NK-92 (cell line): ENCODE results near the gene CHRNA4.

Source experiments
- DNase-seq: peaks from one replicate; lab custom pipeline; 2025; ENCODE audit not compliant: unreplicated experiment; lab: John Stamatoyannopoulos, UW

Gene CHRNA4

GRCh38 chr20:63321148-63321831 is 39.9 kb downstream of the CHRNA4 start:
- no peak for DNase-seq

GRCh38 chr20:63320616-63321147 is 40.5 kb downstream of the CHRNA4 start:
- DNase-seq = no peak

DNA sequence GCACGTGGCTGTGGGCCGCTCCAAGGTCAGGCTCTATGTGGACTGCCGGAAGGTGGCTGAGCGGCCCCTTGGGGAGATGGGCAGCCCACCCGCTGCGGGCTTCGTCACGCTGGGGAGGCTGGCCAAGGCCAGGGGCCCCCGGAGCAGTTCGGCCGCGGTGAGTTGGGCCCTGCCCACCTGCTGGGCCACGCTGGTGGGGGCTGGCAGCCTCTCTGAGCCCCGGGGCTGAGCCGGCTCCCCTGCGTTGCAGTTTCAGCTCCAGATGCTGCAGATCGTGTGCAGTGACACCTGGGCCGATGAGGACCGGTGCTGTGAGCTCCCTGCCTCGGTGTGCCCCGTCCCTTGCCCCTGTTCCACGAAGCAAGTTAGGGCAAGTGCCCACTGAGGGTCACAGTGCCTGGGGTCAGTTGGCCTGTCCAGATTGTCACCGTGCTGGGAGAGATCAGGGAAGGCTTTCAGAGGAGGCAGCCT is 41.1 kb downstream of the CHRNA4 start:
- DNase-seq = no peak

GRCh38 chr20:63319164-63320040 is 41.7 kb downstream of the CHRNA4 start:
- DNase-seq = no peak

GRCh38 chr20:63318391-63319163 is 42.6 kb downstream of the CHRNA4 start:
- no peak for DNase-seq

DNA sequence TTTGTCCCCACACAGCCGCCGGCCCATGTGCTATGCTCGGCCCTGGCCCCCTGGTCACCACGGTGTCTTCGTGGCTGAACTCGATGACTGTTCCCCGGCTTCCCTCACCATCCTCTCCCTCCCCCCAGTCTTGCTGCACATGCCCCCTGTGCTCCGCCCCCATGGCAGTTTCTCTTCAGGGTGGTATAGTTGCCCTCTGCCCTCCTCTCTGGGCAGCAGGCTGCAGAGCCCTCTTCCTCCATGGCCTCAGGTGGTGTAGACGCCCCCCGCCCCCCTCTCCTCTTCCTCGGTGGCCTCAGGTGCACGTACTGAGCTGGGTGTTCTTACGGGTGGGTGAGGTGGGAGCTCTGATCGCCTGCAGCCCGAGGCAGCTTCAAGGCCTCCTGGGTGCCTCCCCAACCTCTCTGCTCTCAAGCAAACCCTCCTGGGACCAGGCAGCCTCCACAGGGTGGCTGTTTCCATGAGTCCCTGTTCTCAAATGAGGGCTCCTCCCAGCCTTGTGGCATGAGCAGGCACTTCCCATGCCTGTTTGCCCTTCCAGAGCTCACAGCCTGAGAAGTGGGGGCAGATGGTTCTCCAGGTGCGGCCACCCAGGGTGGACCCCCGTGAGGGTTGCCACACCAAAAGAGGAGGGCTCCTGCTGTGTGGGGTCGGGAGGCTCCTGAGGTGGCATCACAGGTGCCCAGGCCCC is 43.4 kb downstream of the CHRNA4 start:
- DNase-seq = no peak

GRCh38 chr20:63317061-63317460 is 44.1 kb downstream of the CHRNA4 start:
- no peak for DNase-seq

- no peak for DNase-seq
Measured at GRCh38 chr20:63316502-63316921, 44.6 kb downstream of the CHRNA4 start.

- DNase-seq = no peak
Measured at GRCh38 chr20:63315731-63316491, 45.2 kb downstream of the CHRNA4 start.

- no peak for DNase-seq
Measured at GRCh38 chr20:63315240-63315689, 45.9 kb downstream of the CHRNA4 start.

DNA sequence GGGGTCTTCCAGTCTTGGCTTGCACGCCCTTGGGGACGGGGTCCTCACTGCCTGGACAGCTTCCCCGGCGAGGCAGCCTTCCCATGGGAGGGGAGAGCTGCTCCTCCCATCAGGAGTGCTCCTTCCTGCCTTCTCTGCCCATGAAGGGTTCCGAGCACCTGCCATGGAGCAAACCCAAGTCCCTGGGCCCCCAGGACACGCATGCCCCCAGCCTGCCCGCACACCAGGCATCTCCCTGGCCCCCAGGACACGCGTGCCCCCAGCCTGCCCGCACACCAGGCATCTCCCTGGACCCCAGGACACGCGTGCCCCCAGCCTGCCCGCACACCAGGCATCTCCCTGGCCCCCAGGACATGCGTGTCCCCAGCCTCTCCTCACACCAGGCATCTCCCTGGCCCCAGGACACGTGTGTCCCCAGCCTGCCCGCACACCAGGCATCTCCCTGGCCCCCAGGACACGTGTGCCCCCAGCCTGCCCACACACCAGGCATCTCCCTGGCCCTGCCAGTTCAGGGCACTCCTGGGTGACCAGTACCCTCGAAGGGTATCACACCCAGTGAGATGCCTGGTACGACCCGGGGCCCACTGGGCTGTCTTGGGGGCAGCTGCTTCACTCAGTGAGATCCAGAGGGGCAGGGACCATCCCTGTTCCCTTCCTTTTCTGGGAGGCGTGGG is 46.4 kb downstream of the CHRNA4 start:
- DNase-seq = no peak

DNA sequence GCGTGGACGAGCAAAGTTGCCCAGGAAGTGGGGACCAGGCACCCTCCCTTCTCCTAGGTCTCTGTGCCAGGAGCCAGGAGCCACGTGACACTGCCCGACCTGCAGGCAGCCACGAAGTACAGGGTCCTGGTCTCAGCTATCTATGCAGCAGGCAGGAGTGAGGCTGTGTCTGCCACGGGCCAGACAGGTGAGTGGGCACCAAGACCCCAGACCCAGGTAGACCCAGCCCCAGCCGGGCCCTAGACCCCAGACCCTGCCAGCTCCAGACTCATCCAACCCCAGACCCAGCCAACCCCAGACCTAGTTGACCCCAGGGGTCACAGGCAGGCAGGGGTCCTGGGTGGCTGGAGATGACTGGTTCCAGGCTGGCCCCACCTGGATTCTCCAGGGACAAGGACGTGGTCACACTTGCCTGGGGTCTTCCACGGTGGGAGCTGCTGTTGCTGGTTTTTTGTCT is 47.1 kb downstream of the CHRNA4 start:
- no peak for DNase-seq

DNA sequence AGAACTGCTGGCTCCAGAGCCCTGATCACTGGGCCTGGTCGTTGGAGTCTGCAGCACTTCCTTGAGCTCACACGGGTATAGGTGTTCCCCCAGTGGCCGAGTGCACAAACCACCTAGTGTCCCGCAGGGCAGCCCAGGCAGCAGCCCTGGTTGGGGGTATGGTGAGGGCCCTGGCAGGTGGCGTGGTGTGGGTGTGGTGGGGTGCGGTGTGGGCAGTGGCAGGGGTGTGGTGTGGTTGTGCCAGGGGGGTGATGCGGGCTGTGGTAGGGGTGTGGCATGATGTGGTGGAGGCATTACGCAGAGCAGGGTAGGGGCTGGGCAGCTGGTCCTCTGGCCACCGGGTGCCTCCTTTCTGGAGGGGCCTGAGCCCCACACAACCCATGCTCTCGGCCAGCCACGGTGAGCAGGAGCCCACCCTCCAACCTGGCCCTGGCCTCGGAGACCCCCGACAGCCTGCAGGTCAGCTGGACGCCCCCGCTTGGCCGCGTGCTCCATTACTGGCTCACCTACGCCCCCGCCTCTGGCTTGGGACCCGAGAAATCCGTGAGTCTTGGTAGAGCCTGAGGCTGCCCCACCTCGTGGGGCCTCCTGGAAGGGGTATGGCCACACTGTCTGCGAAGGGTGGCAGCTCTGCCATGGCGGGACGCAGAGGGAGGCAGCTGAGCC is 47.7 kb downstream of the CHRNA4 start:
- no peak for DNase-seq

DNA sequence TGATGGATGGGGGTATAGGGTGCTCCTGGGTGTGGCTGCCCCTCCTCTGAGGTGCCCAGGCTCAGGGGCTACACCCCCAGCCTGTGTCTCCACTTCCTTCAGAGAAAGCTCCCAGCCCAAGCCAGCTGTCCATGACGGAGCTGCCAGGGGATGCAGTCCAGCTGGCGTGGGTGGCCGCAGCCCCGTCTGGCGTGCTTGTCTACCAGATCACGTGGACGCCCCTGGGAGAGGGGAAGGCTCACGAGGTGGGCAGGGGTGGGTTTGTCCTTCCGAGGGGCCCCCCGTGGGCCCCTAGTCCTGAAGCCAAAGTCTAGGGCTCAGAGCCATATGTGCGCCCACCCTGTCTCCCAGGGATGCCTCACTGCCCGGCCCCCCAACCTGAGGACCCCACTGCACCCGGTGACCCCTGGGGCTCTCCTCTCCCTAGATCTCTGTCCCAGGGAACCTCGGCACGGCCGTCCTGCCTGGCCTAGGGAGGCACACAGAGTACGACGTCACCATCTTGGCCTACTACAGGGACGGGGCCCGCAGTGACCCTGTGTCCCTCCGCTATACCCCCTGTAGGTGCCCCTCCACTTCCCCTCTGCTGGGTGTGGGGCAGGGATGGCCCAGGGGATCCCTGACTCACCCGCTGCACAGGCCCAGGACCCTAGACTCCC is 48.3 kb downstream of the CHRNA4 start:
- DNase-seq = no peak

GRCh38 chr20:63312273-63312672 is 48.9 kb downstream of the CHRNA4 start:
- DNase-seq = no peak

DNA sequence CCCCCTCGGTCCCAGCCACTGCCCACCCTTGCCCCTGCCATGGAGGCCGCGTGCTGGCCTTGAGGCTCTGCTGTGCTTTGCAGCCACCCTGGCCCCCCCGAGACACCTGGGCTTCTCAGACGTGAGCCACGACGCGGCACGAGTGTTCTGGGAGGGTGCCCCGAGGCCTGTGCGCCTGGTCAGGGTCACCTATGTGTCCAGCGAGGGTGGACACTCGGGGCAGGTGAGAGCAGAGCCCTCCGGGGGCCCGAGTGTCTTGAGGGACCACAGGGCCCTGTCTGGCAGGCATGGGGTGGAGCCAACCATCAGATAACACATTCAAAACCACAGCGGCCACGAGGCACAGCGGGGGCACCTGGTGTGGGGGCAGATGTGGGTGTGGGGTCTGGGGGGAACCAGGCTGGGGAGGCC is 49.3 kb downstream of the CHRNA4 start:
- DNase-seq = no peak

- DNase-seq = no peak
Measured at GRCh38 chr20:63311186-63311832, 49.8 kb downstream of the CHRNA4 start.
